GM23338 (cell line): ENCODE measurements around the gene DDX19B. TPM values are rescaled to one million over a fixed set of nuclear protein-coding genes. Genes with fewer than 3 reads are reported as not detected.

Source experiments
- ATAC-seq: fragments of 200-7000 bp; cut with Tn5 transposase; 3 replicates; pipeline ENCODE4 v1.9.1; 2020
- DNase-seq: peaks from one replicate; pipeline ENCODE4 v3.0.0-alpha.2; 2015; ENCODE audit warnings: low spot score
- H2AFZ ChIP-seq: fragments of 200-600 bp; sonication (generic); 2 replicates; pipeline ENCODE4 v1.8.0; 2016; ENCODE audit warnings: antibody characterized with exemption, mild to moderate bottlenecking, moderate library complexity
- H3F3A ChIP-seq: fragments of 200-600 bp; sonication (generic); replicated peaks from 2 replicates; pipeline ENCODE4 v1.8.0; 2017; ENCODE audit warnings: antibody characterized with exemption, mixed run types, low read depth
- H3K27ac ChIP-seq: fragments of 200-600 bp; sonication (generic); 2 replicates; pipeline ENCODE4 v1.6.1; 2016; ENCODE audit warnings: low read depth
- H3K27me3 ChIP-seq: fragments of 200-600 bp; sonication (generic); 2 replicates; pipeline ENCODE4 v1.8.0; 2016; ENCODE audit warnings: mild to moderate bottlenecking, mixed run types, moderate library complexity; ENCODE audit not compliant: insufficient read depth
- H3K36me3 ChIP-seq: fragments of 200-600 bp; sonication (generic); 2 replicates; pipeline ENCODE4 v1.8.0; 2016; ENCODE audit warnings: mild to moderate bottlenecking; ENCODE audit not compliant: insufficient read depth
- H3K4me1 ChIP-seq: fragments of 200-600 bp; sonication (generic); 2 replicates; pipeline ENCODE4 v1.8.0; 2016; ENCODE audit warnings: mild to moderate bottlenecking, moderate library complexity; ENCODE audit not compliant: insufficient read depth
- H3K4me2 ChIP-seq: fragments of 200-600 bp; sonication (generic); 2 replicates; pipeline ENCODE4 v1.7.1; 2017; ENCODE audit warnings: mixed run types
- H3K4me3 ChIP-seq: fragments of 200-600 bp; sonication (generic); 2 replicates; pipeline ENCODE4 v1.6.1; 2016; ENCODE audit warnings: mixed run types
- H3K79me2 ChIP-seq: fragments of 200-600 bp; sonication (generic); replicated peaks from 2 replicates; pipeline ENCODE4 v1.8.0; 2017; ENCODE audit warnings: mild to moderate bottlenecking; ENCODE audit not compliant: insufficient read depth
- H3K9me2 ChIP-seq: fragments of 200-600 bp; sonication (generic); 2 replicates; pipeline ENCODE4 v1.8.0; 2017; ENCODE audit not compliant: insufficient read depth
- H4K20me1 ChIP-seq: fragments of 200-600 bp; sonication (generic); replicated peaks from 2 replicates; pipeline ENCODE4 v1.8.0; 2017; ENCODE audit warnings: mild to moderate bottlenecking; ENCODE audit not compliant: insufficient read depth
- H3K27ac Mint-ChIP-seq: 2 replicates; pipeline ENCODE4 v1.8.0; 2020; ENCODE audit warnings: inconsistent platforms, mild to moderate bottlenecking, moderate library complexity, mixed read lengths
- H3K27me3 Mint-ChIP-seq: 3 replicates; pipeline ENCODE4 v1.8.0; 2022; ENCODE audit warnings: low read depth, mild to moderate bottlenecking, moderate library complexity, mixed read lengths, inconsistent platforms; ENCODE audit not compliant: insufficient read depth, poor library complexity
- H3K36me3 Mint-ChIP-seq: 3 replicates; pipeline ENCODE4 v1.8.0; 2021; ENCODE audit warnings: low read depth, mild to moderate bottlenecking, inconsistent platforms, moderate library complexity, mixed read lengths
- H3K4me1 Mint-ChIP-seq: 3 replicates; pipeline ENCODE4 v1.8.0; 2020; ENCODE audit warnings: mild to moderate bottlenecking, inconsistent platforms, mixed read lengths
- H3K4me3 Mint-ChIP-seq: 3 replicates; pipeline ENCODE4 v1.8.0; 2021; ENCODE audit warnings: moderate library complexity, mild to moderate bottlenecking, inconsistent platforms, mixed read lengths
- H3K9me3 Mint-ChIP-seq: 3 replicates; pipeline ENCODE4 v1.8.0; 2020; ENCODE audit warnings: moderate library complexity, mild to moderate bottlenecking, inconsistent platforms, mixed read lengths
- ETS1 ChIP-seq: IDR thresholded peaks from 2 replicates; pipeline ENCODE4 v1.6.1; 2016; ENCODE audit warnings: antibody characterized with exemption
- EZH2 ChIP-seq: fragments of 200-600 bp; sonication (generic); IDR thresholded peaks from one replicate; pipeline ENCODE4 v1.8.0; 2017; ENCODE audit warnings: antibody characterized with exemption, mild to moderate bottlenecking, low read depth; ENCODE audit not compliant: unreplicated experiment
- EZH2phosphoT487 ChIP-seq: fragments of 200-600 bp; sonication (generic); IDR thresholded peaks from one replicate; pipeline ENCODE4 v1.8.1; 2018; ENCODE audit warnings: antibody characterized with exemption; ENCODE audit not compliant: unreplicated experiment
- JUNB ChIP-seq: IDR thresholded peaks from one replicate; pipeline ENCODE4 v1.6.1; 2016; ENCODE audit warnings: antibody characterized with exemption; ENCODE audit not compliant: unreplicated experiment
- NANOG ChIP-seq: IDR thresholded peaks from 2 replicates; pipeline ENCODE4 v1.6.1; 2016; ENCODE audit warnings: antibody characterized with exemption, borderline replicate concordance
- POLR2AphosphoS5 ChIP-seq: IDR thresholded peaks from 2 replicates; pipeline ENCODE4 v1.6.1; 2016; ENCODE audit warnings: antibody characterized with exemption, low read depth
- REST ChIP-seq: IDR thresholded peaks from one replicate; pipeline ENCODE4 v1.6.1; 2018; ENCODE audit warnings: antibody characterized with exemption; ENCODE audit not compliant: unreplicated experiment
- ZNF114 ChIP-seq: fragments of 250-450 bp; sonication (Bioruptor Pico); IDR thresholded peaks from 2 replicates; pipeline ENCODE4 v1.5.0; 2020; ENCODE audit warnings: mild to moderate bottlenecking, moderate library complexity
- polyA plus RNA-seq: library from polyadenylated mRNA; unstranded; fragments of >200 nt; fragmentation: Nextera tagmentation; extraction: Ambion mirVana; gene quantifications from 2 replicates; pipeline ENCODE4 v1.2.1, GENCODE V29; 2016
- total RNA-seq: library from RNA; depleted of rRNA; stranded (reverse); fragments of >200 nt; shearing (Covaris generic); gene quantifications from 2 replicates; pipeline ENCODE4 v1.2.3, GENCODE V29; 2014
- TF ChIP-seq, protein P1 (sequence below), 2 experiments: fragments of 200-600 bp in 1 of 2; sonication (generic) in 1 of 2; conservative IDR thresholded peaks; 2 replicates each; pipeline versions ENCODE4 v1.5.1 to v1.6.1; 2016 to 2017; ENCODE audit warnings: antibody characterized with exemption in 2 of 2, low read depth in 2 of 2, mild to moderate bottlenecking in 2 of 2, moderate library complexity in 1 of 2
- TF ChIP-seq, protein P2 (sequence below): fragments of 250-450 bp; sonication (Bioruptor Pico); IDR thresholded peaks from 2 replicates; pipeline ENCODE4 v1.5.0; 2020; ENCODE audit warnings: mild to moderate bottlenecking, moderate library complexity

Gene DDX19B
- total and polyA plus RNA-seq, 2 experiments from 2014 or later = 42.2 to 45.8 TPM

- Mint-ChIP-seq H3K4me3 (no peak overlapping the region), H3K27me3 (peaks cover 7% of the 10 kb centered on the region), H3K9me3 (no peaks in the 10 kb centered on the region; the same call in 2 of the 3 replicates), H3K4me1 (no peaks in the 10 kb centered on the region), H3K27ac (no peak overlapping the region), H3K36me3 (peaks cover 98% of the 10 kb centered on the region)
- no peaks in the 10 kb centered on the region for H3K27me3 ChIP-seq
- H3K4me2 ChIP-seq = no peak overlapping the region
- DNase-seq = no peak
- H3K4me3 ChIP-seq = no peak overlapping the region
- no peaks in the 10 kb centered on the region for H3K9me2 ChIP-seq
- H3K27ac ChIP-seq = no peak overlapping the region
- H4K20me1 ChIP-seq = peaks cover 65% of the 10 kb centered on the region
- H3F3A ChIP-seq = peaks cover 59% of the 10 kb centered on the region
- H3K79me2 ChIP-seq = peaks cover 43% of the 10 kb centered on the region
- no peak for ATAC-seq
- TF ChIP-seq EZH2phosphoT487 (no peak), POLR2AphosphoS5 (0 out of 2 replicates have a peak, but pooled peaks have one; percentile 11), ETS1 (no peak), ZNF114 (CRISPR knock-in tag) (no peak), NANOG (no peak), REST (no peak), EZH2 (no peak)
- TF ChIP-seq, protein P1, sequence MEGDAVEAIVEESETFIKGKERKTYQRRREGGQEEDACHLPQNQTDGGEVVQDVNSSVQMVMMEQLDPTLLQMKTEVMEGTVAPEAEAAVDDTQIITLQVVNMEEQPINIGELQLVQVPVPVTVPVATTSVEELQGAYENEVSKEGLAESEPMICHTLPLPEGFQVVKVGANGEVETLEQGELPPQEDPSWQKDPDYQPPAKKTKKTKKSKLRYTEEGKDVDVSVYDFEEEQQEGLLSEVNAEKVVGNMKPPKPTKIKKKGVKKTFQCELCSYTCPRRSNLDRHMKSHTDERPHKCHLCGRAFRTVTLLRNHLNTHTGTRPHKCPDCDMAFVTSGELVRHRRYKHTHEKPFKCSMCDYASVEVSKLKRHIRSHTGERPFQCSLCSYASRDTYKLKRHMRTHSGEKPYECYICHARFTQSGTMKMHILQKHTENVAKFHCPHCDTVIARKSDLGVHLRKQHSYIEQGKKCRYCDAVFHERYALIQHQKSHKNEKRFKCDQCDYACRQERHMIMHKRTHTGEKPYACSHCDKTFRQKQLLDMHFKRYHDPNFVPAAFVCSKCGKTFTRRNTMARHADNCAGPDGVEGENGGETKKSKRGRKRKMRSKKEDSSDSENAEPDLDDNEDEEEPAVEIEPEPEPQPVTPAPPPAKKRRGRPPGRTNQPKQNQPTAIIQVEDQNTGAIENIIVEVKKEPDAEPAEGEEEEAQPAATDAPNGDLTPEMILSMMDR (conservative IDR thresholded peaks at IDR 0.05; ENCODE audit: low read depth in 2 of 2) = no peak
- H2AFZ ChIP-seq = no peak overlapping the region
- H3K36me3 ChIP-seq = peaks cover 90% of the 10 kb centered on the region
- H3K4me1 ChIP-seq = no peaks in the 10 kb centered on the region
These were observed 27.3 kb upstream of the DDX19B start for GRCh38 chr16:70271696-70272095.

- no peak for ATAC-seq
- peaks cover 74% of the 10 kb centered on the region for H4K20me1 ChIP-seq
- peaks cover 54% of the 10 kb centered on the region for H3F3A ChIP-seq
- H3K36me3 Mint-ChIP-seq = peaks cover 95% of the 10 kb centered on the region
- H3K9me2 ChIP-seq = no peaks in the 10 kb centered on the region
- H3K4me3 Mint-ChIP-seq = no peak overlapping the region
- no peak overlapping the region for H3K27ac Mint-ChIP-seq
- no peaks in the 10 kb centered on the region for H3K9me3 Mint-ChIP-seq
- H3K27me3 ChIP-seq = no peaks in the 10 kb centered on the region
- no peak overlapping the region for H2AFZ ChIP-seq
- no peak overlapping the region for H3K27ac ChIP-seq
- H3K79me2 ChIP-seq = peaks cover 77% of the 10 kb centered on the region
- no peaks in the 10 kb centered on the region for H3K4me1 ChIP-seq
- no peak overlapping the region for H3K4me2 ChIP-seq
- peaks cover 11% of the 10 kb centered on the region for H3K27me3 Mint-ChIP-seq
- peaks cover 86% of the 10 kb centered on the region for H3K36me3 ChIP-seq
- H3K4me3 ChIP-seq = no peak overlapping the region
- no peak for DNase-seq
- no peaks in the 10 kb centered on the region for H3K4me1 Mint-ChIP-seq
- TF ChIP-seq EZH2phosphoT487 = no peak
- TF ChIP-seq, protein P2, sequence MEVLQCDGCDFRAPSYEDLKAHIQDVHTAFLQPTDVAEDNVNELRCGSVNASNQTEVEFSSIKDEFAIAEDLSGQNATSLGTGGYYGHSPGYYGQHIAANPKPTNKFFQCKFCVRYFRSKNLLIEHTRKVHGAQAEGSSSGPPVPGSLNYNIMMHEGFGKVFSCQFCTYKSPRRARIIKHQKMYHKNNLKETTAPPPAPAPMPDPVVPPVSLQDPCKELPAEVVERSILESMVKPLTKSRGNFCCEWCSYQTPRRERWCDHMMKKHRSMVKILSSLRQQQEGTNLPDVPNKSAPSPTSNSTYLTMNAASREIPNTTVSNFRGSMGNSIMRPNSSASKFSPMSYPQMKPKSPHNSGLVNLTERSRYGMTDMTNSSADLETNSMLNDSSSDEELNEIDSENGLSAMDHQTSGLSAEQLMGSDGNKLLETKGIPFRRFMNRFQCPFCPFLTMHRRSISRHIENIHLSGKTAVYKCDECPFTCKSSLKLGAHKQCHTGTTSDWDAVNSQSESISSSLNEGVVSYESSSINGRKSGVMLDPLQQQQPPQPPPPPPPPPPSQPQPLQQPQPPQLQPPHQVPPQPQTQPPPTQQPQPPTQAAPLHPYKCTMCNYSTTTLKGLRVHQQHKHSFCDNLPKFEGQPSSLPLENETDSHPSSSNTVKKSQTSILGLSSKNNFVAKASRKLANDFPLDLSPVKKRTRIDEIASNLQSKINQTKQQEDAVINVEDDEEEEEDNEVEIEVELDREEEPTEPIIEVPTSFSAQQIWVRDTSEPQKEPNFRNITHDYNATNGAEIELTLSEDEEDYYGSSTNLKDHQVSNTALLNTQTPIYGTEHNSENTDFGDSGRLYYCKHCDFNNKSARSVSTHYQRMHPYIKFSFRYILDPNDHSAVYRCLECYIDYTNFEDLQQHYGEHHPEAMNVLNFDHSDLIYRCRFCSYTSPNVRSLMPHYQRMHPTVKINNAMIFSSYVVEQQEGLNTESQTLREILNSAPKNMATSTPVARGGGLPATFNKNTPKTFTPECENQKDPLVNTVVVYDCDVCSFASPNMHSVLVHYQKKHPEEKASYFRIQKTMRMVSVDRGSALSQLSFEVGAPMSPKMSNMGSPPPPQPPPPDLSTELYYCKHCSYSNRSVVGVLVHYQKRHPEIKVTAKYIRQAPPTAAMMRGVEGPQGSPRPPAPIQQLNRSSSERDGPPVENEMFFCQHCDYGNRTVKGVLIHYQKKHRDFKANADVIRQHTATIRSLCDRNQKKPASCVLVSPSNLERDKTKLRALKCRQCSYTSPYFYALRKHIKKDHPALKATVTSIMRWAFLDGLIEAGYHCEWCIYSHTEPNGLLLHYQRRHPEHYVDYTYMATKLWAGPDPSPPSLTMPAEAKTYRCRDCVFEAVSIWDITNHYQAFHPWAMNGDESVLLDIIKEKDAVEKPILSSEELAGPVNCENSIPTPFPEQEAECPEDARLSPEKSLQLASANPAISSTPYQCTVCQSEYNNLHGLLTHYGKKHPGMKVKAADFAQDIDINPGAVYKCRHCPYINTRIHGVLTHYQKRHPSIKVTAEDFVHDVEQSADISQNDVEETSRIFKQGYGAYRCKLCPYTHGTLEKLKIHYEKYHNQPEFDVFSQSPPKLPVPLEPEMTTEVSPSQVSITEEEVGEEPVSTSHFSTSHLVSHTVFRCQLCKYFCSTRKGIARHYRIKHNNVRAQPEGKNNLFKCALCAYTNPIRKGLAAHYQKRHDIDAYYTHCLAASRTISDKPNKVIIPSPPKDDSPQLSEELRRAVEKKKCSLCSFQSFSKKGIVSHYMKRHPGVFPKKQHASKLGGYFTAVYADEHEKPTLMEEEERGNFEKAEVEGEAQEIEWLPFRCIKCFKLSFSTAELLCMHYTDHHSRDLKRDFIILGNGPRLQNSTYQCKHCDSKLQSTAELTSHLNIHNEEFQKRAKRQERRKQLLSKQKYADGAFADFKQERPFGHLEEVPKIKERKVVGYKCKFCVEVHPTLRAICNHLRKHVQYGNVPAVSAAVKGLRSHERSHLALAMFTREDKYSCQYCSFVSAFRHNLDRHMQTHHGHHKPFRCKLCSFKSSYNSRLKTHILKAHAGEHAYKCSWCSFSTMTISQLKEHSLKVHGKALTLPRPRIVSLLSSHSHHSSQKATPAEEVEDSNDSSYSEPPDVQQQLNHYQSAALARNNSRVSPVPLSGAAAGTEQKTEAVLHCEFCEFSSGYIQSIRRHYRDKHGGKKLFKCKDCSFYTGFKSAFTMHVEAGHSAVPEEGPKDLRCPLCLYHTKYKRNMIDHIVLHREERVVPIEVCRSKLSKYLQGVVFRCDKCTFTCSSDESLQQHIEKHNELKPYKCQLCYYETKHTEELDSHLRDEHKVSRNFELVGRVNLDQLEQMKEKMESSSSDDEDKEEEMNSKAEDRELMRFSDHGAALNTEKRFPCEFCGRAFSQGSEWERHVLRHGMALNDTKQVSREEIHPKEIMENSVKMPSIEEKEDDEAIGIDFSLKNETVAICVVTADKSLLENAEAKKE (CRISPR knock-in tag) = no peak
- no peak for TF ChIP-seq JUNB
These were observed 22.6 kb upstream of the DDX19B start for GRCh38 chr16:70276392-70276791.
